ENCODE results near the gene ARHGDIB.

DNA sequence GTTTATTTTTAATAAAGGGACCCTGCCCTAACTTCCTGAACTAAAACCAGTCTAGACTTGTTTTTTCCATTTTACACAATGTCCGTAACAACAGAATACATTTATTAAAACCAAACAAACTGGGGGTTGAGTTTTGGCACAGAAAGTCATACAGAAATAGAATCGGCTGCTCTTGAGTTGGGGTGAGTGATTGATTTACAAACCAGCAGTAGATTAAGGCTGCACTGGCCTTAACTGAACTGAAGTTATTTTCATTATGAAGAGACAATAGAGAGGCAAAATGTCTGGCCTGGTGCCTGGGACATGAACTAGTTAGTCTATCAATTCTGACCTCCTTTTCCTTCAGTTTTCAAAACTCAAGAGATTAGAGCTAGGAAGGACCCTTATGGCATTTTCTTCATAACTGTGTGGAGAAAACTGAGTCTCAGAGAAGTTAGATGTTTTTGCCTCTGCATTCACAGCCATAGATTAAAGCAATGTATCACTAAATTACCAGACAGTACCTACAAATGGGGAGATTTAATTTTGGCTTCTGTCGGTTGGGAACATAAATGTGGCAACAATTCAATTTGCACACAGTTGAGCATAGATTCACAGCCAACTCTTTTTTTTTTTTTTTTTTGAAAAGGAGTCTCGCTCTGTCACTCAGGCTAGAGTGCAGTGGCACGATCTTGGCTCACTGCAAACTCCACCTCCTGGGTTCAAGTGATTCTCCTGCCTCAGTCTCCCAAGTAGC lies 56.0 kb downstream of the ARHGDIB start:
- TF ChIP-seq ZNF737 (CRISPR knock-in tag; IDR thresholded peaks at IDR 0.05; ENCODE audit: borderline replicate concordance) (no peak), RNF219 (CRISPR knock-in tag; IDR thresholded peaks at IDR 0.05) (no peak), TBP (CRISPR knock-in tag; IDR thresholded peaks at IDR 0.05) (no peak), FOSL2 (CRISPR knock-in tag; IDR thresholded peaks at IDR 0.05) (no peak), SIN3A (IDR thresholded peaks at IDR 0.05; ENCODE audit: borderline replicate concordance, low read depth, low read length) (no peak), ZKSCAN8 (CRISPR knock-in tag; IDR thresholded peaks at IDR 0.05; ENCODE audit: borderline replicate concordance) (no peak), FOXA1 (IDR thresholded peaks at IDR 0.05) (no peak), FOXA1 (CRISPR knock-in tag; IDR thresholded peaks at IDR 0.05) (no peak), ZNF24 (IDR thresholded peaks at IDR 0.05) (no peak), KLF11 (CRISPR knock-in tag; IDR thresholded peaks at IDR 0.05) (no peak), NFYB (CRISPR knock-in tag; IDR thresholded peaks at IDR 0.05) (no peak), ATF6 (CRISPR knock-in tag; conservative IDR thresholded peaks at IDR 0.05) (no peak), CTCF (CRISPR knock-in tag; IDR thresholded peaks at IDR 0.05) (no peak)

All from HepG2 (cell line).